ENCODE data around the gene TRIM21. TPM values are rescaled to one million over a fixed set of nuclear protein-coding genes. Genes with fewer than 3 reads are reported as not detected.
"Not testable (repeated sequence)": the region's sequence is repeated elsewhere in the genome, so short reads cannot be mapped to it uniquely, and the experiment has no call there.

Gene TRIM21
- total RNA-seq (2014; rRNA removed; shearing (Covaris generic)) = 13.1 and 14.7 TPM in 2 replicates

DNA sequence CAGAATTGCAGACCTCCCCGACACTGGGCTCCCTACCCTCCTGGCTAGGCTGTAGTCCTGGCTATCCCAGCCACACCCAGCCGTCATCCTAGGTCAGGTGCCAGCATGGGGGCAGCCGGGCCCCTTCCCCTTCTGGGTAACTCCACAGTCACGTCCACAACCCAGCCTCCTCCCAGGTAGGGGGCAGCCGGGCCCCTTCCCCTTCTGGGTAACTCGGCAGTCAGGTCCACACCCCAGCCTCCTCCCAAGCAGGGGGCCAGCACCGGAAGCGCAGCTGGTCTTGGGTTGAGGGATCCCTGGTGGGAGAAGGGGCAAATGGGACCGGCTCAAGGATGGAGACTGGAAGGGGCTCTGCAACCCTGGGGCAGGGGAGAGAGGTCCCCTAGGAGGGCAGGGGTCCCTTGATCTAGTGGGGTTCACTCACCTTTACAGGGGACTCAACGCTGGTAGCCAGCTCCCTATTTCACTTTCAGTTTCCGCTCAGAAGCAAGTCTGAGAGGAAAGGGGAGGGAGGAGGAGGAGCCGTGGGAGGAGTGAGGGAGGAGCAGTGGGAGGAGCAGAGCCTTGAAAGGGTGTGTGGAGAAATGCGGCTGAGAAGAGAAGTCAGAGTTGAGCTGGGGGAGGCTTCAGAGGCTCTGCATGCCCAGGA is at the start of gene TRIM21:
Gene TRIM21 (minus strand): TSS at position 494 of the 649 bp plus-strand sequence. CDS start 3,293 bp downstream, outside the sequence.
- DNase-seq (ENCODE audit: low spot score) = peak; percentile 89

DNA sequence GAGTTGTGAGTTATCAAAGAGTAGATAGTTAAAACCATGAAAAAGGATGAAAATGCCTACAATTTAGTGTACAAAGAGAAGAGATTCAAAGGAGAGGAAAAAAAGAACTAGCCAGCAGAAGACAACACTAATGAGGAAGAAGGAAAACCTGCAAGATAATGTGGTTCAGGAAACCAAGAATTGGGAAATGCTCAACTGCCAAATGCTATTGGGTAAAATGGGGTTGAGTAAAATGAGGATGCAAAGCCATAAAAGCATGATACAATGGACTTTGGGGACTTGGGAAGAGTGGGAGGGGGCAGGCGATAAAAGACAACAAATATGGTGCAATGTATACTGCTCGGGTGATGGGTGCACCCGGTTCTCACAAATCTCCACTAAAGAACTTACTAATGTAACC is 48.0 kb upstream of the TRIM21 start:
- no peak for DNase-seq (ENCODE audit: low spot score)

DNA sequence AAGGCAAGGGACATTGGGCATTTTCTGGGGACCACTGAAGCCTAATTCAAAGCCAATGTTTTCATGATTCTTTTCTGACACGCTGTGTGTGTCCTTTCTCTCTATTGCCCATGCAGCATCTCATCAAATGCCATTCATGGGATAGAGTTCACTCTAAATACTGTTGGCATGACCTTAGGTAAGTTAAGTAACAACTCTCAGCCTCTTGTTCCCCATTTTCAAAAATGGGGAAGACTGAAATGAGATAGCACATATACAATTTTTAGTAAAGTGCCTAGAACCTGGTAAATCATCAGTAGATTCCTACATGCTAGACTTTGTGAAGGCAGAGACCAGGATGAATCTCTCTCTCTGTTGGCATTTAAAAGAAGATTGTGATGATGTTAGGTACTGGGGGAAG is 42.9 kb upstream of the TRIM21 start:
- no peak for DNase-seq (ENCODE audit: low spot score)

DNA sequence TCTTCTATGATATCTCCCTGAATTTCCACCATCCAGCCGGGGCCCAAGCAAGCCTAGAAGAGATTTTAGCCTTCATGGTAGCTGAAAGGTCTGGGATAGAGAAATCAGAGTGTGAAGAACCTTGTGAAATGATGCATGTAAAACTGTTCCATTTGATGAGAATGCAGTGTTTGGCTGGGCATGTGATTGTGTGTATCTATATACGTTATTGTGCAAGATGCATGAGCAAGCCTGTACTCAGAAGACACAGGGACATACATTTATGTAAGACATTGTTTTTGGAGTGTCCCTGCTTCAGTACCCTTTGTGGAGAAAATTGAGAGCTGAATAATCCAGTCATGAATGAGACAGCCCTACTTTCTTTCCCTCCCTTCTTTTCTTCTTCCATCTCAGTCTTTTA is 40.4 kb upstream of the TRIM21 start:
- no peak for DNase-seq (ENCODE audit: low spot score)

DNA sequence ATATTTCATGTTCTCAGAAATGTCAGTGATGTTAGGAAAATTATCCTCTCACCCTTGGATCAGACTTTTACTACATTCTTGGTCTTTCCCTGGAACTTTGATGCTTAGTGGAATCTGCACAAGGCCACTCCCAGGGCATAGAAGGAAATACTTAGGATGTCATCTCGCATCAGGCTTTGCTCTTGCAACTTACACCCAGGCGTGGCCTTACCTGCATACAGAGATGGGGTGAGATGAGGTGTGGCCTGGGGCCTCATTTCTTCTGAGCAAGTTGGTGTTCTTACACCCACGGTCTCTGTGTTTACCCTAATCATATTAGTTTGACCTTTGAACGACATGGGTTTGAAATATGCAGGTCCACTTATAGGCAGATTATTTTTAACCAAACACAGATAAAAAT is 36.5 kb upstream of the TRIM21 start:
- DNase-seq (ENCODE audit: low spot score) = no peak

DNA sequence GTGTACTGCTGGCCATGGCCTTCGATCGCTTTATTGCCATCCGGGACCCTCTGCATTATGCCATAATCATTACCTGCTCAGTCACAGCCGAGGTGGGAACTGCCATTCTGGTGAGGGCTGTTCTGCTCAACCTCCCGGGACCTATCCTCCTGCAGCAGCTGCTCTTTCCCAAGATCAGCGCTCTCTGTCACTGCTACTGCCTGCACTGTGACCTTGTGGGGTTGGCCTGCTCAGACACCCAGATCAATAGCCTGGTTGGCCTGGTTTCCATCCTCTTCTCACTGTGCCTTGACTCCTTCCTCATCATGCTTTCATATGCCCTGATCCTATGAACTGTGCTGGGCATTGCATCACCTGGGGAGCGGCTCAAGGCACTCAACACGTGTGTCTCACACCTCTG is 24.9 kb upstream of the TRIM21 start:
- no peak for DNase-seq (ENCODE audit: low spot score)

DNA sequence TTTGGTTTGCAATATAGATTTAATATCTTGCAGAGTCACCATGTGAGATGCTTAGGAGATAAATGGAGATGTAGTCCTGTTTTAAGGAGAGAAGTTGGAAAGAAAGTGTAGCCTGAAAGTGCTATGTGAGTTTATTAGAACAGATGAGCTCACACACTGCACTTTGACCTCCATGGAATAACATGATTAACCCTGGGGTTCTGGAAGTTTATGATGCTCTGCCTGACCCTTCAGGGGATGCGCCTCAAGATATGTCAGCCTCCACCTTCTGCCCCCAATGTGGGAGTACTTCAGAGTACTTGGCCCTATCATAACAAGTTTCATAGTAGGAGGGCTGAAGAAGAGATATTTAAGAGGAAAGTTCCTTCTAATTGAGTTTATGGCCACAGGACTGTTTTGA is 23.3 kb upstream of the TRIM21 start:
- DNase-seq (ENCODE audit: low spot score) = no peak

DNA sequence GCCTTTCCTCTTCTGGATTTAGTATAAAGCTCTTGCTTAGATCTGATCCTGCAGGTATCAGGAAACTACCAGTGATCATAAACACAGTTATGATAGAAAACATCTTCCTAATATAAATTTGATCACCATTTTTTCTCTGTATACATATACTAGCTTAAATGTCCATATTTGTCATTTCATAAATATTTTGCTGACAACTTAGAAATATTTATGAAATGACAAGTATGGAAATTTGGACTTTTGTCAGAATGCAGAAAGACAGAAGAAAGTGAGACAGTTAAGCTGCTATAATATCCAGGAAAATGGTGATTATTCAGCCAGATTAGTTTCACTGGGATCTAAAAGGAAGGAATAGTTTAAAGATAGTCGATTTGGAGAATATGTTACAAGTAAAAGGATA is 22.8 kb upstream of the TRIM21 start:
- DNase-seq (ENCODE audit: low spot score) = no peak

DNA sequence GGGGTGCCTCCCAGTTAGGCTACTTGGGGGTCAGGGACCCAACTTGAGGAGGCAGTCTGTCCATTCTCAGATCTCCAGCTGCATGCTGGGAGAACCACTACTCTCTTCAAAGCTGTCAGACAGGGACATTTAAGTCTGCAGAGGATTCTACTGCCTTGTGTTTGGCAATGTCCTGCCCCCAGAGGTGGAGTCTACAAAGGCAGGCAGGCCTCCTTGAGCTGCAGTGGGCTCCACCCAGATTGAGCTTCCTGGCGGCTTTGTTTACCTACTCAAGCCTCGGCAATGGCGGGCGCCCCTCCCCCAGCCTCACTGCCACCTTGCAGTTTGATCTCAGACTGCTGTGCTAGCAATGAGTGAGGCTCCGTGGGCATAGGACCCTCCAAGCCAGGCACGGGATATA is 12.7 kb upstream of the TRIM21 start:
- peak; percentile 38 for DNase-seq (ENCODE audit: low spot score)

DNA sequence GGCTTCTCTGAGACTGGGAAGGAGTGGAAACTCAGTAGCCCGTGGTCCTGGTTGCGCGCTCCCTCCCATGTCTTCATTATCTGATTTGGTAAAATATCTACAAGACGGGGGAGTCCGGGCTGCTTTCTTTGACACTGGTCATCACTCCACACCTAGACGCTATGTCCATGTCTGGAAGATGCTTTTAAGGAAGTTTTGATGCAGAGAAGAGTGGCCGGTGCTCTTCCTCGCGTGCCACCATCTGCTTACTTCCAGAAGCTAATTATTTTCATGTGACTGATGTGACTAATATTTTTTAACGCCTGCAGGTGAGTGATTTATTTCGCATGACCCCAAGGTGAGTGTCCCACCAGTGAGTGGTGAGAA is 339 bp upstream of the TRIM21 start:
- DNase-seq (ENCODE audit: low spot score) = no peak

DNA sequence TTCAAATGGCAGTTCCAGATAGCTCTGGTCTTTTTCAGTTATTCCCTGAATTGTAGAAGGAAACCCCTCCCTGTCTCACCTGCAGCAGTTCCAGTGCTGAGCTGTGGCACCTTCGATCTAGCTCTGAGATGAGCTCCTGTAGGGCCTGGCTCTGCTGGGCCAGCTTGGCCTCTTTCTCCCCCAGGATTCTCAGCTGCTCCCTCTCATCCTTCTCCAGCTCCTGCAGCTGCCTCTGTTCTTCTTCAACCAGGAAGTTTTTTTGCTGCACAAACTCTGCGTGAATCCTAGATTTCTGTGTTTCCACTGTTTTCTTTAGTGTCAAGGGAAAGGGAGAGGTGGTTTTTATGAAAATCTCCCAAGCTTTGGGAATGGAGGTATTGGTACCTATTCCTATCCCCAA is 5.3 kb downstream of the TRIM21 start:
- DNase-seq (ENCODE audit: low spot score) = no peak

DNA sequence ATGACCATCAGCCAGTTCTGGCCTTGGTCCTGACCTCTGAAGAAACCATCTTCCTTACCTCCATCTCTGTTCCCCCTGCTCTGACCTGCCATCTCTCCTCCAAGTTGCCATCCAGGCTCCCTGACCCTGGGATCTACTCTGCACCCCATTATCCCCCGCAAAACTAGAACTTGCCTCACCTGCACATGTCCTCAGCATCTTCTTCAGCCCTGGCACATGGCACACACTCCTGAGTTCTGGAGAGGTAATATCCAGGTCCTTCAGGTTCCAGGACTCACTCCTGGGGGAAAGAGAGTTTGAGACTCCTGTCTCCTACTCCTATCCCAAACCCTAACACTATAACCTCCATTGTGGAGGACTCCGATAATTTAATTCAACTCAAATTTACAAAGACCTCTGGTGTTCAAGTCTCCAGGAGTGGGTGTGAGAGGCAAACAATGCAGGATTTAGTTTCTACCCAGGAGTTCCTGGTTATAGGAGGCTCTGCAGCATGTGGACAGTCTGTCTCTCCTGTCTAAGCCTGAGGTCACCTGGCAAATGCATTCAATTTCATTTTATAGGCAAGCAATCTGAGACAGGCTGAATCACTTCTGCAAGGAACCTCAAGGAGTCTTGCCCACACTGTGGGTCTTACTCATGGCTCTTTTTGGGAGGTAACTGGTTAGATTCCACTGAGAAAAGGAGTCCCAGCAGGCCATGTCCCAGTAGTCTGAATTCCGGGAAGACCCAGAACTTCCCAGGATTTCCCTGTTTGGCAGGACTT is 7.3 kb downstream of the TRIM21 start:
- no peak for DNase-seq (ENCODE audit: low spot score)

DNA sequence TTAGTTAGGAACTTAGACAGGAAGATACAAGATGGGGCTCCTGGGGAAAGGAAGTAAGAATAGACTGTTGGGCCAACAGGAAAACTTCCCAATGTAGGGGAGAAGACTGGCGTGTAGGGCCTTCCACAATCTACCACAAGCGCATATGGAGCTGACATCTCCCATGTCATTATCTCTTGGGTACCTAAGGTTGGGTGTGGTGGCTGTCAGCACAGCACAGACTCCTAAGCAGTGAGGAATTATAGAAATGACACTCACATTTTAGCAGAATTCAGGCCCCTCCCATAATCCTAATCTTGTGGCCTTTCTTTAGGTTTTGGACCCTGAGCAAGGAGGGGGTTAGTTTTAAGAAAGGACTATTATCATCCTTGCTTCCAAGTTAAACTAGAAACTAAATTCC is 11.6 kb downstream of the TRIM21 start:
- no peak for DNase-seq (ENCODE audit: low spot score)

DNA sequence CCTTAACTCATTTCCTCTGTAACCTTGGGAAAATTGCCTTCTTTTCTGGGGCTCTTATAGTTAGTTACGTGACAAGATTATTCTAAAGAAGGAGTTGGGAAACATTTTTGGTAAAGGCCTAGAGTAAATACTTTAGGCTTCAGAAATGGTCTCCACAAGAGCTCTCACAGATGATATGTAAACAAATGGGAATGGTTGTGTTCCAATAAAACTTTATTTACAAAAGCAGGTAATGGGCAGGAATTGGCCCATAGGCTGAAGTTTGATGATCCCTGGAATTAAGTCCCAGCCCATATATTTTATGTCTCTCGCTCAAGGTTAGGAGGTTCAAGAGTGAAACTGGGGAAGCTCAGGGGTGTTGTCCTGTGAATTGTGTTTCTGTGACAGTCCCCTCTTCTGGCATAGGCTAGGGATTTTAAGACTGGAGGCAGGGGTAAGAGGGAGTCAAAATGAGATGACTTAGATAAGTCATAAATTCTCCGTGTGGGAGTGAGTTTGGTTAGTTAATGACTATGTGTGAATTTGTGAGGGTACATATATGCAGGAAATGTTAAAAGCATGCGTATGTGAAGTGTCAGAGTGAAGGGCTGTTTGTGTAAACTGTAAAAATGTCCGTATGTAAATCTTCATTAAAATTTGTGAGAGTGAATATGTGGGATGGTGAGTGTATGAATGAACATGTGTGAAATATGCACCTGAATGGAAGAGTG is 17.9 kb downstream of the TRIM21 start:
- no peak for DNase-seq (ENCODE audit: low spot score)

DNA sequence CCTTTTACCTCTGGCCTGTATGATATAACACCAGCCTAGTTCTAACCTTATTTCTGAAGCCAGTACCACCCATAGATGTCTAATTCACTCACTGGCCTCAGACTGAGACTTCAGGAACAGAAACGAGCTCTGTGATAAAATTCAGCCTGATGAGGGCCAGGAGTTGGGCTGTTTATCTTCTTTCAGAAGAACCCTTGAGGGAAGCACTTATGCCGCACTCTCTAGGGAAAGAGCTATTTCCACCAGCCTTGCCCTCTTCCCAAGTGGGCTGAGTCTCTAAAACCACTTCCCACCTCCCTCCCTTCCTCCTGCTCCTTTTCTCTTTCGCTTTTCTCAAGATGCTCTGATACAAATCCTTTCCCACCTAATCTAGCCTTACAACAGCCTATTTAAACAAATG is 23.3 kb downstream of the TRIM21 start:
- DNase-seq (ENCODE audit: low spot score) = no peak

DNA sequence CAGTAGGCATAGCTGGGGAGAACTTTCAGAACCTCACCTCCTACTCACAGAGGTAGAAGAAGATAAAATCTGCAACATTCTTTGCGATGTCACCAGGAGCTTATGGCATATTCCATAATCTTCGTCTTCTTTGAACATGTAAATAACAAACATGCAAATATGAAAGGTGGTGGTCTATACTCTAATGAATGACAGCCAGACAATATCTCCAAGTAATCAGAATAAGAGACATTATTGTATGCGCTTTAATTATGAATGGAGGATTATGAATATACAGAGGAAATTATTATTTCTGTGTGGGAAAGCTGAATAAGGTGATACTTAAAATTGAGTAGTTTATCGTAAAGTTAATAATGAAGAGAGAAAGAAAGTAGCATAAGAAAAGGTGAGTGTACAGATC is 25.2 kb downstream of the TRIM21 start, which contains the start of gene OR52B4:
Gene OR52B4 (minus strand): TSS at position 101 of the 400 bp plus-strand sequence. CDS start 91 bp downstream, at position 10.
- DNase-seq (ENCODE audit: low spot score) = no peak

DNA sequence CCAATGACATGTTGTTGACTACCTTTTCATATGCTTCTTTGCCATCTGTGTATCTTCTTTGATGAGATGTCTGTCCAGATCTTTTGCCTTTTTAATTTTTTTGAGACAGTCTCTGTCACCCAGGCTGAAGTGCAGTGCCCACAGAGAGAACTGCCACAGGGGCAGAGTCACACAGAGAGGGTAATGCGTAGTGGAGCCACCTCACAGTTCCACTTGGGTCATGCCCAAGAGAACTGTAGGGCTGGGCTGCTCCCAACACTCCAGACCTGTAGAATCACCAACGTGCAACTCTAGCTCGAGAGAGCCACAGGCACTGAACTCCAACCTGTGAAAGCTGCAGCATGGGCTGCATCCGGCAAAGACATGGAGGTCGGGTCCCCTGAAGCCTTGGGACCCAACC is 45.4 kb downstream of the TRIM21 start:
- DNase-seq (ENCODE audit: low spot score) = not testable (repeated sequence)

DNA sequence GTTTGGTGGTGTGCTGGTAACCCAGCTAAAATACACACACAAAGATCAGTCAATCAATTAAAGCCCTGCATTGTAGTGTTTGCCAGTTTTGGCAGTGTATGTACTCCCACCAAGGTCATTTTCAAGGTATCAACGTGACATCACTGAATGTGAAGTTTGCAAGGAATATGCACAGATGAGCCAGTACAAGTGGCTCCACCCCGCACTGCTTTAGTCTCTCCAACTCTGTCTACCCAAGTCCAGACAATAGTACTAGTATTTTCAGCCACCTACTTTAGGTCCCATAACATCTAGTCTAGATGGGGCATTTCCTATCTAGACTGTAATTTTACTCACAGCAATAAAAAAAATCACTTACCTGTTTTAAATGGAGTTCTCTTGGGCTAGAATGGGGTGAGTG is 48.1 kb downstream of the TRIM21 start:
- DNase-seq (ENCODE audit: low spot score) = not testable (repeated sequence)

Measured in HT-29 (cell line).